Occipital lobe (tissue), 2 donors: ENCODE data around the gene TERC. TPM values are rescaled to one million over a fixed set of nuclear protein-coding genes. Genes with fewer than 3 reads are reported as not detected.
A peak's percentile ranks its signal among the peaks of the same experiment; 100 is the strongest.

Experiments
- DNase-seq: peaks from one replicate; lab custom pipeline; 2025; lab: John Stamatoyannopoulos, UW
- total RNA-seq: library from RNA; depleted of rRNA; stranded (reverse); fragments of >200 nt; gene quantifications from one replicate; pipeline ENCODE4 v1.2.3, GENCODE V29; 2014

The TERC gene
- total RNA-seq: 102 TPM

GRCh38 chr3:169764882-169765612, at the start of gene TERC:
Gene TERC, minus strand, starts transcription at chr3:169765060.
- peak; percentile 90 for DNase-seq

GRCh38 chr3:169813757-169814517, 49.1 kb upstream of the TERC start:
- DNase-seq: no peak

- DNase-seq: no peak
These were observed 48.4 kb upstream of the TERC start for GRCh38 chr3:169813278-169813677.

GRCh38 chr3:169812332-169813235, 47.7 kb upstream of the TERC start, which contains the start of the genes LRRC34 and LRRIQ4:
Gene LRRC34, minus strand, starts transcription at chr3:169812904. Its CDS starts 356 bp downstream, at chr3:169812548.
Gene LRRIQ4, plus strand, starts transcription at chr3:169812870. Its CDS starts 9,052 bp downstream, at chr3:169821922.
- peak; percentile 70 for DNase-seq

- DNase-seq: peak; percentile 39
These were observed 46.9 kb upstream of the TERC start for GRCh38 chr3:169811631-169812331.

GRCh38 chr3:169809230-169809795, 44.5 kb upstream of the TERC start:
- DNase-seq: no peak

- no peak for DNase-seq
These were observed 39.8 kb upstream of the TERC start for GRCh38 chr3:169804681-169805080.

GRCh38 chr3:169792359-169792758, 27.5 kb upstream of the TERC start:
- DNase-seq: no peak

- DNase-seq: no peak
These were observed 26.0 kb upstream of the TERC start for GRCh38 chr3:169790687-169791429.

GRCh38 chr3:169790219-169790618, 25.4 kb upstream of the TERC start:
- DNase-seq: no peak

- no peak for DNase-seq
These were observed 22.9 kb upstream of the TERC start for GRCh38 chr3:169787791-169788190.

- no peak for DNase-seq
These were observed 22.3 kb upstream of the TERC start for GRCh38 chr3:169787120-169787519.

- DNase-seq: no peak
These were observed 16.5 kb upstream of the TERC start for GRCh38 chr3:169781209-169781855.

- DNase-seq: no peak
These were observed 15.9 kb upstream of the TERC start for GRCh38 chr3:169780742-169781141.

- no peak for DNase-seq
These were observed 13.0 kb upstream of the TERC start for GRCh38 chr3:169777822-169778221.

GRCh38 chr3:169774186-169774585, 9.3 kb upstream of the TERC start:
- no peak for DNase-seq

- peak; percentile 89 for DNase-seq
These were observed 8.3 kb upstream of the TERC start, which contains the start of gene MYNN for GRCh38 chr3:169772897-169773816. Gene MYNN, plus strand, starts transcription at chr3:169773396. Its CDS starts 900 bp downstream, at chr3:169774296.

- DNase-seq: peak; percentile 76
These were observed 7.5 kb upstream of the TERC start for GRCh38 chr3:169772305-169772896.
